Endothelial cell of umbilical vein (primary cell): ENCODE measurements around the gene MACROD2. TPM values are rescaled to one million over a fixed set of nuclear protein-coding genes. Genes with fewer than 3 reads are reported as not detected.

ENCODE experiments used
- BruUV-seq: library from RNA; stranded (reverse); fragments of 400-500 nt; replicated peaks from 2 replicates; lab custom pipeline; 2021; lab: Mats Ljungman, UMichigan
- CTCF ChIA-PET: fragments of 300-600, 350-600 bp; sonication (Branson Sonifier 250); formaldehyde crosslinking; loops from one replicate; lab custom pipeline; 2021; ENCODE audit warnings: antibody characterized with exemption, inconsistent platforms; lab: Charles Lee
- POLR2A ChIA-PET: fragments of 300-600, 350-600 bp; sonication (Branson Sonifier 250); formaldehyde crosslinking; loops from one replicate; lab custom pipeline; 2021; ENCODE audit warnings: antibody characterized with exemption, inconsistent platforms; lab: Charles Lee
- DNase-seq: peaks from one replicate; pipeline ENCODE4 v3.0.0-alpha.2; 2011; ENCODE audit warnings: low read depth, low spot score
- FAIRE-seq: peaks from 2 replicates; lab custom pipeline; 2011; peaks lifted over from hg19 to GRCh38; lab: Jason Lieb, UNC
- H2AFZ ChIP-seq: 2 replicates; pipeline ENCODE4 v1.6.0; 2012; ENCODE audit warnings: low read depth, low read length, control low read depth, inconsistent platforms
- H3K27ac ChIP-seq: 2 replicates; pipeline ENCODE4 v1.5.1; 2011; ENCODE audit warnings: low read depth, mild to moderate bottlenecking, control low read depth, low read length, moderate library complexity; ENCODE audit not compliant: insufficient read depth
- H3K27me3 ChIP-seq, 2 experiments: 2 replicates each; pipeline versions ENCODE4 v1.6.0 to v1.6.1; 2011; ENCODE audit warnings: low read length in 2 of 2, mixed read lengths in 1 of 2; ENCODE audit not compliant: control insufficient read depth in 2 of 2, insufficient read depth in 2 of 2
- H3K36me3 ChIP-seq, 2 experiments: 2 replicates in 1 of 2; 3 replicates in 1 of 2; pipeline ENCODE4 v1.5.1; 2011; ENCODE audit warnings: low read length in 2 of 2, mild to moderate bottlenecking in 1 of 2, moderate library complexity in 1 of 2; ENCODE audit not compliant: control insufficient read depth in 2 of 2, insufficient read depth in 2 of 2; ENCODE audit errors: extremely low read depth in 1 of 2
- H3K4me1 ChIP-seq: 3 replicates; pipeline ENCODE4 v1.5.1; 2011; ENCODE audit warnings: mild to moderate bottlenecking, low read length; ENCODE audit not compliant: control insufficient read depth, insufficient read depth; ENCODE audit errors: extremely low read depth
- H3K4me2 ChIP-seq: 2 replicates; pipeline ENCODE4 v1.6.1; 2011; ENCODE audit warnings: low read length, control low read depth, mixed read lengths; ENCODE audit not compliant: insufficient read depth
- H3K4me3 ChIP-seq, 3 experiments: fragments of 200-600 bp in 1 of 3; sonication (generic), shearing (Covaris generic) in 1 of 3; replicated peaks in 1 of 3; 2 replicates each; pipeline ENCODE4 v1.5.1; 2011 to 2016; ENCODE audit warnings: control low read depth in 3 of 3, low read length in 3 of 3, mild to moderate bottlenecking in 2 of 3, inconsistent platforms in 1 of 3, low read depth in 1 of 3, moderate library complexity in 1 of 3; ENCODE audit not compliant: insufficient read depth in 1 of 3
- H3K79me2 ChIP-seq: 2 replicates; pipeline ENCODE4 v1.6.0; 2012; ENCODE audit warnings: low read length, inconsistent platforms; ENCODE audit not compliant: control insufficient read depth, insufficient read depth
- H3K9ac ChIP-seq: replicated peaks from 2 replicates; pipeline ENCODE3; 2011; ENCODE audit warnings: low read length, control low read depth; ENCODE audit not compliant: insufficient read depth; ENCODE audit errors: extremely low read depth
- H3K9me1 ChIP-seq: replicated peaks from 3 replicates; pipeline ENCODE4 v1.6.0; 2011; ENCODE audit warnings: mild to moderate bottlenecking, low read length; ENCODE audit not compliant: control insufficient read depth, insufficient read depth; ENCODE audit errors: extremely low read depth
- H3K9me3 ChIP-seq: replicated peaks from 2 replicates; pipeline ENCODE4 v1.5.1; 2012; ENCODE audit warnings: low read length, inconsistent platforms; ENCODE audit not compliant: control insufficient read depth, insufficient read depth
- H4K20me1 ChIP-seq: replicated peaks from 2 replicates; pipeline ENCODE3; 2011; ENCODE audit warnings: mild to moderate bottlenecking, low read length; ENCODE audit not compliant: control insufficient read depth, insufficient read depth; ENCODE audit errors: extremely low read depth
- EZH2 ChIP-seq: IDR thresholded peaks from 2 replicates; pipeline ENCODE4 v1.6.1; 2012; ENCODE audit warnings: borderline replicate concordance, low read depth, mild to moderate bottlenecking, moderate library complexity, low read length, inconsistent platforms; ENCODE audit not compliant: severe bottlenecking
- FOS ChIP-seq: IDR thresholded peaks from 2 replicates; pipeline ENCODE4 v1.6.1; 2011; ENCODE audit warnings: mild to moderate bottlenecking, low read length, moderate library complexity, borderline replicate concordance; ENCODE audit not compliant: insufficient read depth
- GATA2 ChIP-seq: IDR thresholded peaks from 2 replicates; pipeline ENCODE4 v1.7.0; 2011; ENCODE audit warnings: low read depth, mild to moderate bottlenecking, moderate library complexity, mixed read lengths, low read length; ENCODE audit not compliant: insufficient read length, insufficient read depth
- JUN ChIP-seq: IDR thresholded peaks from 2 replicates; pipeline ENCODE4 v1.6.1; 2011; ENCODE audit warnings: borderline replicate concordance, low read depth; ENCODE audit not compliant: insufficient read length, insufficient read depth
- MYC ChIP-seq: IDR thresholded peaks from one replicate; pipeline ENCODE4 v1.6.1; 2011; ENCODE audit warnings: mild to moderate bottlenecking, low read depth, low read length
- dilution Hi-C: fragments of 300-500 bp; cut with MboI; formaldehyde crosslinking; loops from one replicate; pipeline ENCODE4 v1.15.0; 2019; ENCODE audit warnings: low sequenced_read_pairs; ENCODE audit not compliant: extremely low pct_ligation_motif_present
- intact Hi-C: fragments of 100-400 bp; cut with micrococcal nuclease; formaldehyde crosslinking; loops from one replicate; pipeline ENCODE4 v1.10.0; 2022
- polyA plus RNA-seq, 4 experiments: library from polyadenylated mRNA; depleted of rRNA in 3 of 4; stranded (reverse) in 3 of 4; unstranded in 1 of 4; fragments of >200 nt; gene quantifications; 2 replicates each; pipeline versions ENCODE4 v1.2.1 to v1.2.3, GENCODE V29; 2011 to 2012; ENCODE audit warnings: missing spikeins in 1 of 4
- total RNA-seq: library from RNA; stranded (reverse); gene quantifications from 2 replicates; pipeline ENCODE4 v1.2.3, GENCODE V29; 2021
- TF ChIP-seq, protein P1 (sequence below), 2 donors: IDR thresholded peaks; 1 replicate in 1 of 2; 2 replicates in 1 of 2; pipeline ENCODE4 v1.5.1; 2011; ENCODE audit warnings: low read length in 2 of 2, mild to moderate bottlenecking in 2 of 2, moderate library complexity in 2 of 2, control low read depth in 1 of 2, inconsistent platforms in 1 of 2, low read depth in 1 of 2; ENCODE audit not compliant: insufficient read depth in 1 of 2; ENCODE audit errors: extremely low read depth in 1 of 2
- TF ChIP-seq, protein P2 (sequence below): IDR thresholded peaks from 2 replicates; pipeline ENCODE4 v1.6.1; 2011; ENCODE audit not compliant: insufficient read depth, insufficient read length

MACROD2 gene
- total and polyA plus RNA-seq, 2 donors (not counting 3 experiments of a cell fraction or from before 2014, with no cell fraction given), result 0.11 to 0.73 TPM

DNA sequence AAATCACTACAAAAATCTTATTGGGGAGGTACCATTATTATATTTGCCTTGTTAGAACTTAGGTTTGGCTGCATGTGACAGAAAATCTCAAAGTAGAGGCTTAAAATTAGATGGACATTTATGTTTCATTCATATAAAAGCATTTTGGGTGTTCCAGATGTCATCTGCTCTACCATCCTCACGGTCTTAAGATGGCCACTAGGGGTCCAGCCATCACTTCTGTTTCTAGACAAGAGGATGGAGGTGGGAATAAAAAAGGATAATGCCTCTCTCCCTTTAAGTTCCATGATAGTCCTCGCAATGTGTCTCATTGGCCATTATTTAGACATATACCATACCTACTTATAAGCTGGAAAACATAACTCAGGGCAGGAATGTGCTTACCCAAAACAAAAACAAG lies 1648.4 kb downstream of the MACROD2 start:
- Histone ChIP-seq H3K4me2 (no peak overlapping the region), H3K9ac (no peak overlapping the region), H3K36me3 (no peaks in the 10 kb centered on the region), H3K9me3 (no peaks in the 10 kb centered on the region), H3K79me2 (no peaks in the 10 kb centered on the region), H3K9me1 (no peaks in the 10 kb centered on the region), H3K4me3 (no peak overlapping the region), H4K20me1 (no peaks in the 10 kb centered on the region), H2AFZ (no peak overlapping the region), H3K27me3 (peaks cover 0 to 2% of the 10 kb centered on the region in 2 experiments), H3K4me1 (peaks cover 5% of the 10 kb centered on the region), H3K27ac (no peak overlapping the region)
- dilution Hi-C loops (no loop called here), intact Hi-C loops (loop anchor here (5.0 kb wide), 1 partner anchor 59 kb away; no protein-coding TSS in a partner anchor)
- no TSS peak for BruUV-seq
- POLR2A ChIA-PET, result no interaction called here
- FAIRE-seq (peak; percentile 4), DNase-seq (peak; percentile 15)
- TF ChIP-seq FOS, result no peak
- no peak for TF ChIP-seq EZH2
- no peak for TF ChIP-seq GATA2
- no peak for TF ChIP-seq JUN
- TF ChIP-seq, protein P1, sequence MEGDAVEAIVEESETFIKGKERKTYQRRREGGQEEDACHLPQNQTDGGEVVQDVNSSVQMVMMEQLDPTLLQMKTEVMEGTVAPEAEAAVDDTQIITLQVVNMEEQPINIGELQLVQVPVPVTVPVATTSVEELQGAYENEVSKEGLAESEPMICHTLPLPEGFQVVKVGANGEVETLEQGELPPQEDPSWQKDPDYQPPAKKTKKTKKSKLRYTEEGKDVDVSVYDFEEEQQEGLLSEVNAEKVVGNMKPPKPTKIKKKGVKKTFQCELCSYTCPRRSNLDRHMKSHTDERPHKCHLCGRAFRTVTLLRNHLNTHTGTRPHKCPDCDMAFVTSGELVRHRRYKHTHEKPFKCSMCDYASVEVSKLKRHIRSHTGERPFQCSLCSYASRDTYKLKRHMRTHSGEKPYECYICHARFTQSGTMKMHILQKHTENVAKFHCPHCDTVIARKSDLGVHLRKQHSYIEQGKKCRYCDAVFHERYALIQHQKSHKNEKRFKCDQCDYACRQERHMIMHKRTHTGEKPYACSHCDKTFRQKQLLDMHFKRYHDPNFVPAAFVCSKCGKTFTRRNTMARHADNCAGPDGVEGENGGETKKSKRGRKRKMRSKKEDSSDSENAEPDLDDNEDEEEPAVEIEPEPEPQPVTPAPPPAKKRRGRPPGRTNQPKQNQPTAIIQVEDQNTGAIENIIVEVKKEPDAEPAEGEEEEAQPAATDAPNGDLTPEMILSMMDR (IDR thresholded peaks at IDR 0.05; ENCODE audit: extremely low read depth in 1 of 2, insufficient read depth in 1 of 2, low read depth in 1 of 2, low read length in 2 of 2), result peak; percentile 22 to 39
- TF ChIP-seq, protein P2, sequence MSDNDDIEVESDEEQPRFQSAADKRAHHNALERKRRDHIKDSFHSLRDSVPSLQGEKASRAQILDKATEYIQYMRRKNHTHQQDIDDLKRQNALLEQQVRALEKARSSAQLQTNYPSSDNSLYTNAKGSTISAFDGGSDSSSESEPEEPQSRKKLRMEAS, result no peak
- TF ChIP-seq MYC, result no peak
- CTCF ChIA-PET, result interaction anchor here (0.8 to 3.4 kb wide), 2 partner anchors 10 to 1306 kb away, joined by 3 to 23 read pairs; no protein-coding TSS in a partner anchor
